Smooth muscle cell (in vitro differentiated cells): Measurements from ENCODE around the gene HIVEP3. TPM values are rescaled to one million over a fixed set of nuclear protein-coding genes. Genes with fewer than 3 reads are reported as not detected.
A peak's percentile ranks its signal among the peaks of the same experiment; 100 is the strongest.

Experiments
- DNase-seq: peaks from one replicate; lab custom pipeline; 2025; ENCODE audit not compliant: unreplicated experiment; lab: John Stamatoyannopoulos, UW
- H2AFZ ChIP-seq: fragments of 200-600 bp; sonication (generic); 2 replicates; pipeline ENCODE4 v1.6.0; 2016; ENCODE audit warnings: antibody characterized with exemption, low read depth, mild to moderate bottlenecking
- H3F3A ChIP-seq: fragments of 200-600 bp; sonication (generic); 2 replicates; pipeline ENCODE4 v1.6.0; 2017; ENCODE audit warnings: antibody characterized with exemption, low read depth
- H3K27ac ChIP-seq: fragments of 200-600 bp; sonication (generic); 2 replicates; pipeline ENCODE4 v1.5.1; 2016; ENCODE audit warnings: low read depth, mild to moderate bottlenecking
- H3K27me3 ChIP-seq: fragments of 200-600 bp; sonication (generic); 2 replicates; pipeline ENCODE4 v1.6.1; 2016; ENCODE audit warnings: low read depth, mild to moderate bottlenecking
- H3K36me3 ChIP-seq: fragments of 200-600 bp; sonication (generic); 2 replicates; pipeline ENCODE4 v1.5.1; 2016; ENCODE audit warnings: low read depth
- H3K4me1 ChIP-seq: fragments of 200-600 bp; sonication (generic); 2 replicates; pipeline ENCODE4 v1.5.1; 2016; ENCODE audit warnings: low read depth
- H3K4me2 ChIP-seq: fragments of 200-600 bp; sonication (generic); 2 replicates; pipeline ENCODE4 v1.6.0; 2016; ENCODE audit warnings: mild to moderate bottlenecking
- H3K4me3 ChIP-seq: fragments of 200-600 bp; sonication (generic); 2 replicates; pipeline ENCODE4 v1.5.1; 2016; ENCODE audit warnings: mild to moderate bottlenecking
- H3K79me2 ChIP-seq: fragments of 200-600 bp; sonication (generic); 2 replicates; pipeline ENCODE4 v1.6.0; 2016; ENCODE audit warnings: low read depth, mild to moderate bottlenecking
- H3K9ac ChIP-seq: fragments of 200-600 bp; sonication (generic); 2 replicates; pipeline ENCODE4 v1.6.0; 2016; ENCODE audit warnings: low read depth
- H3K9me3 ChIP-seq: fragments of 200-600 bp; sonication (generic); replicated peaks from 2 replicates; pipeline ENCODE4 v1.5.1; 2016; ENCODE audit warnings: low read depth
- H4K20me1 ChIP-seq: fragments of 200-600 bp; sonication (generic); 2 replicates; pipeline ENCODE4 v1.6.0; 2016; ENCODE audit warnings: low read depth
- WGBS: methylation state at CpG from one replicate; pipeline ENCODE4 v1.1.7; 2016; ENCODE audit warnings: low lambda C conversion rate; 5-methylcytosine and 5-hydroxymethylcytosine counted together
- polyA plus RNA-seq: library from polyadenylated mRNA; unstranded; fragments of >200 nt; fragmentation: Nextera tagmentation; extraction: Ambion mirVana; gene quantifications from 2 replicates; pipeline ENCODE4 v1.2.1, GENCODE V29; 2016
- total RNA-seq: library from RNA; depleted of rRNA; stranded (reverse); fragments of >200 nt; gene quantifications from 2 replicates; pipeline ENCODE4 v1.2.3, GENCODE V29; 2014
- TF ChIP-seq, protein P1 (sequence below): fragments of 200-600 bp; sonication (generic); IDR thresholded peaks from 2 replicates; pipeline ENCODE4 v1.5.1; 2017; ENCODE audit warnings: borderline replicate concordance, mild to moderate bottlenecking, antibody characterized with exemption; ENCODE audit not compliant: insufficient read depth, poor library complexity, severe bottlenecking

The HIVEP3 gene
- total and polyA plus RNA-seq, 2 experiments from 2014 or later: 2.1 to 6.4 TPM

DNA sequence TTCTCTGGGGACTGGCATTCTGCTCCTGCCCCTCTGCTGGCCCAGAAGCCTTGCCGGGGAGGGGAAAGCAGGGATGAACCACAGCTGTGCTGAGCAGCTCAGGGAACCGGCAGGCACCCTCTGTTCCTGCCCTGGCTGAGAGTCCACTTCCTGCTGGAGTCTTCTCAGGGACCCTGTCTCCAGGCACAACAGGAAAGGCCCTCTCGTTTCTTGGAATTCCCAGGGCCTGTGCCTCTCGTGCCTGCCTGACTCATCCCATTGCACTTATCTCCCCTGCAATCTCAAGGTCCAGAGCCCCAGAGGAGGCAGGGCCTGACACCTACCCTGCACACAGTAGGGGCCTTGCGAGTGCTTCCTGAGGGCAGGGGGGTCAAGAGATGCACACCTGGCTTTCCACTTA, 433.1 kb downstream of the HIVEP3 start:
- Histone ChIP-seq H2AFZ (no peak overlapping the region), H3K4me1 (peaks cover 33% of the 10 kb centered on the region)

DNA sequence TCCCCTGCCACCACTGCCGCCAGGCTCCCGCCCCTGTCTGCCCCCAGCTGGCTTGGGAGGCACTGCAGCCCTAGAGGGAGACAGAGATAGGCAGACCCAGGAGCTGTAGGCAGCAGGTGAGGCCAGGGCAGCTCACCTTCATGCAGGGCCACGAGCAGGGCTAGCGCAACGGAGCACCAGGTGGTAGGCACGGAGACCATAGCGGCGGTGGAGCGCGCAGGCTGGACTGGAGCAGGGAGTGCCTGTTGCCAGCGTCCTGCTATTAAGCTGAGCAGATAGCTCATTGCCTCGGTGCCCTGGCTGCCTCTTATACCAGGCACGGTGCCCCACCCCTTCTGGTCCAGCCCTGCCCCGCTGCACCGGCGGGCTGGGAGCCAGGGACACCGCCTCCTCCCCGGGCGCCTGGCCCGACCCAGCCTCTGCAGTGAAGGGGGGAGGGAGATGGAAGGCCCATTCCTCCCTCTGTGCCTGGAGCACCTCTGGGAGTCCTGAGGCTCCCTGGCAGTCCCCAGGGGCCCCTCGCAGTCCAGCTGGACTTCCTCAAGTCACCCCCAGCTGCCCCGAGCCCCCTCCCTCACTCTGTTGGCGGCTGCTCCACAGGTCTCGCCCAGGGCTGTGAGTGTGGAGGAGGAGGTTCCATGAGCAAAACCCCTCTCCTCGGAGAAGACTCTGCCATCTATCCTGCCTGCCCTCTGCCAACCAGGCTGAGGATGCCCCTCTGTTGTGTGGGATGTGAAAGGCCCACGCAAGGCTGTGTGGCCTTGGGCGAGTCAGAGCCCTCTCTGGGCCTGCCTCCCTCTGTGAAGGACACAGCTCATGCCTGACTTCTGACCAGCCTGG, 434.1 kb downstream of the HIVEP3 start, which contains the start of gene EDN2:
Gene EDN2, minus strand, starts transcription at position 282 of the 840 bp plus-strand sequence. Its CDS starts 82 bp downstream, at position 200.
- H3K4me3 ChIP-seq: no peak within 1 kb of the TSS
- H3K79me2 ChIP-seq: no peaks in the 10 kb centered on the region
- H3K9ac ChIP-seq: no peak within 1 kb of the TSS
- WGBS: 90% methylated on average over 27 of the region's 27 CpGs
- no peaks in the 10 kb centered on the region for H3K9me3 ChIP-seq
- H3K27me3 ChIP-seq: no peaks in the 10 kb centered on the region
- H3K36me3 ChIP-seq: no peaks in the 10 kb centered on the region
- H3K27ac ChIP-seq: no peak within 1 kb of the TSS
- no peak for DNase-seq
- no peak within 1 kb of the TSS for H2AFZ ChIP-seq
- no peaks in the 10 kb centered on the region for H3F3A ChIP-seq
- TF ChIP-seq, protein P1, sequence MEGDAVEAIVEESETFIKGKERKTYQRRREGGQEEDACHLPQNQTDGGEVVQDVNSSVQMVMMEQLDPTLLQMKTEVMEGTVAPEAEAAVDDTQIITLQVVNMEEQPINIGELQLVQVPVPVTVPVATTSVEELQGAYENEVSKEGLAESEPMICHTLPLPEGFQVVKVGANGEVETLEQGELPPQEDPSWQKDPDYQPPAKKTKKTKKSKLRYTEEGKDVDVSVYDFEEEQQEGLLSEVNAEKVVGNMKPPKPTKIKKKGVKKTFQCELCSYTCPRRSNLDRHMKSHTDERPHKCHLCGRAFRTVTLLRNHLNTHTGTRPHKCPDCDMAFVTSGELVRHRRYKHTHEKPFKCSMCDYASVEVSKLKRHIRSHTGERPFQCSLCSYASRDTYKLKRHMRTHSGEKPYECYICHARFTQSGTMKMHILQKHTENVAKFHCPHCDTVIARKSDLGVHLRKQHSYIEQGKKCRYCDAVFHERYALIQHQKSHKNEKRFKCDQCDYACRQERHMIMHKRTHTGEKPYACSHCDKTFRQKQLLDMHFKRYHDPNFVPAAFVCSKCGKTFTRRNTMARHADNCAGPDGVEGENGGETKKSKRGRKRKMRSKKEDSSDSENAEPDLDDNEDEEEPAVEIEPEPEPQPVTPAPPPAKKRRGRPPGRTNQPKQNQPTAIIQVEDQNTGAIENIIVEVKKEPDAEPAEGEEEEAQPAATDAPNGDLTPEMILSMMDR: no peak
- H4K20me1 ChIP-seq: no peaks in the 10 kb centered on the region
- peaks cover 33% of the 10 kb centered on the region for H3K4me1 ChIP-seq
- peak within 1 kb of the TSS; percentile 52 for H3K4me2 ChIP-seq

More for the DNA sequence above, 433.1 kb downstream of the HIVEP3 start:
- no peak for DNase-seq
- Histone ChIP-seq H3K27me3 (no peaks in the 10 kb centered on the region), H3K36me3 (no peaks in the 10 kb centered on the region), H3K4me2 (peak overlapping the region; percentile 52), H3K27ac (no peak overlapping the region), H3K4me3 (no peak overlapping the region), H3F3A (no peaks in the 10 kb centered on the region), H3K9ac (no peak overlapping the region), H4K20me1 (no peaks in the 10 kb centered on the region), H3K79me2 (no peaks in the 10 kb centered on the region), H3K9me3 (no peaks in the 10 kb centered on the region)
- TF ChIP-seq, protein P1: no peak
- 18% methylated on average over 5 of the region's 5 CpGs for WGBS

DNA sequence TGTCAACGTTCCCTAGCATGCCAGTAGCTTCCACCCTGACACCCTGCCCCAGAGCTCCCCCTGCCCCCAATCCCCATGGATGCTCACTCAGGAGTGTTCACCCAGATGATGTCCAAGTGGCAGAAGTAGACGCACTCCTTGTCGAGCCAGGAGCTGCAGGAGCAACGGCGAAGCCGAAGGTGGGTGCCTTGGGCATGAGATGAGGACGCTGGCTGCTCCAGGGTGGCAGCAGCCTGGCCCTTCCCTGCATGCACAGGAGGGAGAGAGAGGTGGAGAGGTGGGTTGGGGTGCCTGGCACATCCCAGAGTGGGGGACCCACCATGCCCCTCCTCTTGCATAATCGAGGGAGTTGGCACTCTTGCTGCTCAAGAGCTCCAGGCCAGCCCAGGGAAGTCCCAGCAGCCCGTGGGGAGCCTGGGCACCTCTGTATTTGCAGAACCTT, 434.7 kb downstream of the HIVEP3 start:
- no peaks in the 10 kb centered on the region for H3K27me3 ChIP-seq
- no peak overlapping the region for H3K4me2 ChIP-seq
- H3K36me3 ChIP-seq: no peaks in the 10 kb centered on the region
- no peak overlapping the region for H3K9ac ChIP-seq
- no peak for DNase-seq
- H3F3A ChIP-seq: no peaks in the 10 kb centered on the region
- H3K27ac ChIP-seq: no peak overlapping the region
- no peaks in the 10 kb centered on the region for H4K20me1 ChIP-seq
- H3K4me1 ChIP-seq: peaks cover 33% of the 10 kb centered on the region
- H3K4me3 ChIP-seq: no peak overlapping the region
- no peak overlapping the region for H2AFZ ChIP-seq
- TF ChIP-seq, protein P1: no peak
- H3K79me2 ChIP-seq: no peaks in the 10 kb centered on the region
- H3K9me3 ChIP-seq: no peaks in the 10 kb centered on the region
- WGBS: 83% methylated on average over 8 of the region's 9 CpGs
